ENCODE data around the gene MACROD2. TPM values are rescaled to one million over a fixed set of nuclear protein-coding genes. Genes with fewer than 3 reads are reported as not detected.
"Not testable (repeated sequence)": the region's sequence is repeated elsewhere in the genome, so short reads cannot be mapped to it uniquely, and the experiment has no call there.

Gene MACROD2
- total and polyA plus RNA-seq, 7 donors = 0.20 to 4.8 (median 0.87) TPM

GRCh38 chr20:15374682-15375081, 1379.4 kb downstream of the MACROD2 start:
- intact Hi-C loops (cut with DNase I) = no loop called here
- H3K27me3 ChIP-seq (ENCODE audit: insufficient read depth in 3 of 3, low read length in 2 of 3) = no peaks in the 10 kb centered on the region
- H3K36me3 ChIP-seq (ENCODE audit: insufficient read depth in 1 of 2, low read depth in 1 of 2) = no peaks in the 10 kb centered on the region
- H3K9me3 ChIP-seq = no peaks in the 10 kb centered on the region
- TF ChIP-seq, protein P1, sequence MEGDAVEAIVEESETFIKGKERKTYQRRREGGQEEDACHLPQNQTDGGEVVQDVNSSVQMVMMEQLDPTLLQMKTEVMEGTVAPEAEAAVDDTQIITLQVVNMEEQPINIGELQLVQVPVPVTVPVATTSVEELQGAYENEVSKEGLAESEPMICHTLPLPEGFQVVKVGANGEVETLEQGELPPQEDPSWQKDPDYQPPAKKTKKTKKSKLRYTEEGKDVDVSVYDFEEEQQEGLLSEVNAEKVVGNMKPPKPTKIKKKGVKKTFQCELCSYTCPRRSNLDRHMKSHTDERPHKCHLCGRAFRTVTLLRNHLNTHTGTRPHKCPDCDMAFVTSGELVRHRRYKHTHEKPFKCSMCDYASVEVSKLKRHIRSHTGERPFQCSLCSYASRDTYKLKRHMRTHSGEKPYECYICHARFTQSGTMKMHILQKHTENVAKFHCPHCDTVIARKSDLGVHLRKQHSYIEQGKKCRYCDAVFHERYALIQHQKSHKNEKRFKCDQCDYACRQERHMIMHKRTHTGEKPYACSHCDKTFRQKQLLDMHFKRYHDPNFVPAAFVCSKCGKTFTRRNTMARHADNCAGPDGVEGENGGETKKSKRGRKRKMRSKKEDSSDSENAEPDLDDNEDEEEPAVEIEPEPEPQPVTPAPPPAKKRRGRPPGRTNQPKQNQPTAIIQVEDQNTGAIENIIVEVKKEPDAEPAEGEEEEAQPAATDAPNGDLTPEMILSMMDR (IDR thresholded peaks at IDR 0.05) = no peak
- H3K4me1 ChIP-seq = no peaks in the 10 kb centered on the region
- WGBS, 3 donors = 86 to 87% (median 87%) methylated on average over 4 of the region's 4 CpGs
- H3K4me3 ChIP-seq = no peak overlapping the region
- ATAC-seq (no peak), DNase-seq (no peak)
- no peak overlapping the region for H3K27ac ChIP-seq

GRCh38 chr20:15375836-15376235, 1380.5 kb downstream of the MACROD2 start:
- no peaks in the 10 kb centered on the region for H3K27me3 ChIP-seq (ENCODE audit: insufficient read depth in 3 of 3, low read length in 2 of 3)
- no peaks in the 10 kb centered on the region for H3K9me3 ChIP-seq
- intact Hi-C loops (cut with DNase I) = no loop called here
- no peak overlapping the region for H3K27ac ChIP-seq
- no peak for DNase-seq
- H3K36me3 ChIP-seq (ENCODE audit: insufficient read depth in 1 of 2, low read depth in 1 of 2) = no peaks in the 10 kb centered on the region
- 89 to 94% (median 94%) methylated on average over 3 of the region's 3 CpGs for WGBS, 3 donors
- TF ChIP-seq, protein P1 (IDR thresholded peaks at IDR 0.05) = no peak
- no peaks in the 10 kb centered on the region for H3K4me1 ChIP-seq
- no peak overlapping the region for H3K4me3 ChIP-seq
- no peak for ATAC-seq

DNA sequence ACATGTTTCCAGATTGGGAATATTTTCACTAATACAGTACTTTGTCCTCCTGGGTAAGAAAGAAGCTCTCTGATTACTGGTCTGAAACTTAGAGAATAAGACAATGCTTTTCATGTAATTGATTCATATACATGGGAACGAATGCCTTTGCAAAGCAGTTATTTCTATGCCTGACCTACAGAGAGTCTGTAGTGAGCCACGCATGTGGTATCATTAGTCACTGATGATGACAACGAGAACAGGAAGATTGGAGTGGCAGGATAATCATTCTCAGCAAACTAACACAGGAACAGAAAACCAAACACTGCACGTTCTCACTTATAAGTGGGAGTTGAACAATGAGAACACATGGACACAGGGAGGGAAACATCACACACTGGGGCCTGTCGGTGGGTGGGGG, 1382.3 kb downstream of the MACROD2 start:
- H3K4me1 ChIP-seq; ATAC-seq; H3K4me3 ChIP-seq; H3K27ac ChIP-seq; DNase-seq; H3K36me3 ChIP-seq (ENCODE audit: insufficient read depth in 1 of 2, low read depth in 1 of 2); H3K27me3 ChIP-seq (ENCODE audit: insufficient read depth in 3 of 3, low read length in 2 of 3); H3K9me3 ChIP-seq; intact Hi-C loops (cut with DNase I): not testable (repeated sequence)
- whole genome bisulfite sequencing, 3 donors = 79 to 85% (median 81%) methylated on average over 5 of the region's 5 CpGs

DNA sequence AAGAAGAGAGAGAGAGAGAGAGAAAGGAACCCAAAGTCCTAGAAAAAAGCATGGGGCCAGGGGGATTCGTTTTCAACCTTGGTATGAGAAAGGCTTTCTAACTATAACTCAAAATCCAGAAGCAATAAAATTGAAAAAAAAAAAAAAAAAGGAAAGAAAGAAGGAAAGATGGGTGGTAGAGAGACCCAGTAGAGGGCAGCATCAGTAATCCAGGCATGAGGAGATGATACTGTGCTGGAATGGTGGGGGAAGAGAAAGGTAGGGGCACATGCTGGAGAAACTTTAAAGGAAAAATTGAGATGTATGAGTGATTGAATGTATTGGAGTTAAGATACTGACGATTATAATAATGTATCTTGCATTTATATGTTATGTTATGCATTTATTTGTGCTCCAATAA, 1382.8 kb downstream of the MACROD2 start:
- intact Hi-C loops (cut with DNase I) = no loop called here
- Histone ChIP-seq H3K9me3 (no peaks in the 10 kb centered on the region), H3K36me3 (ENCODE audit: insufficient read depth in 1 of 2, low read depth in 1 of 2) (no peaks in the 10 kb centered on the region), H3K4me3 (no peak overlapping the region), H3K27ac (no peak overlapping the region), H3K4me1 (no peaks in the 10 kb centered on the region), H3K27me3 (ENCODE audit: insufficient read depth in 3 of 3, low read length in 2 of 3) (no peaks in the 10 kb centered on the region)
- DNase-seq = no peak
- TF ChIP-seq, protein P1 (IDR thresholded peaks at IDR 0.05) = no peak
- no peak for ATAC-seq
- 55 to 56% (median 56%) methylated on average over 2 of the region's 2 CpGs for WGBS, 3 donors

DNA sequence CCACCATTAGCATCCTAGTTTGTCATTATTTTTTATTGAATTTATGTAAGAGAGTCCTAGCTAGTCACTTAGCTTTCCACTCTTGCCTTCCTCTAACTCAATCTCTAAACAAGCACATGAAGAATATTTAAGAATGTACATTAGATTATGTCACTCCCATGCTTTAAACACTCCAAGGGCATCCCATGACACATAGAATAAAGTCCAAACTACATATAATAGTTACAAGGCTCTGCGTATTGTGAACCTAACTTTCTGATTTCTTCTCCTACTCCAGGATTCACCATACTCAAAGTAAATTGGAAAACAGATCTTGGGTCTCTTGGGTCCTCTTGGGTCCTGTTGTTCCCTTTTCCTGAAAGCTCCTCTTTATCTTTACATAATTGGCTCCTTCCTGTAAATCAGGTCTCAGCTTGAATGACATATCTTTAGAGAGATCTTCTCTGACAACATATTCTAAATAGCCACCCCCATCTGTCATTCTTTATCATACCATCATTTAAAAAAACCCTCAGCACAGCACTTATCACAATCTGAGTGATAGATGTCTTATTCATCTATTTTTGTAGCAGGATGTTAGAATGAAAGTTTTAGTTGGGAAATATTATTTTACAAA, 1384.5 kb downstream of the MACROD2 start:
- TF ChIP-seq, protein P1 (IDR thresholded peaks at IDR 0.05) = no peak
- Histone ChIP-seq H3K4me1 (no peaks in the 10 kb centered on the region), H3K27ac (no peak overlapping the region), H3K27me3 (ENCODE audit: insufficient read depth in 3 of 3, low read length in 2 of 3) (no peaks in the 10 kb centered on the region), H3K4me3 (no peak overlapping the region), H3K36me3 (ENCODE audit: insufficient read depth in 1 of 2, low read depth in 1 of 2) (no peaks in the 10 kb centered on the region), H3K9me3 (no peaks in the 10 kb centered on the region)
- intact Hi-C loops (cut with DNase I) = no loop called here
- 92 to 97% (median 94%) methylated on average over 1 of the region's 1 CpG for WGBS, 3 donors
- no peak for ATAC-seq
- DNase-seq = no peak

Data from psoas muscle (tissue), 8 donors.